ENCODE measurements around the gene CMTM4. TPM values are rescaled to one million over a fixed set of nuclear protein-coding genes. Genes with fewer than 3 reads are reported as not detected.
A peak's percentile ranks its signal among the peaks of the same experiment; 100 is the strongest.

Gene CMTM4
- polyA plus RNA-seq, 1 experiment: 19.2 TPM

DNA sequence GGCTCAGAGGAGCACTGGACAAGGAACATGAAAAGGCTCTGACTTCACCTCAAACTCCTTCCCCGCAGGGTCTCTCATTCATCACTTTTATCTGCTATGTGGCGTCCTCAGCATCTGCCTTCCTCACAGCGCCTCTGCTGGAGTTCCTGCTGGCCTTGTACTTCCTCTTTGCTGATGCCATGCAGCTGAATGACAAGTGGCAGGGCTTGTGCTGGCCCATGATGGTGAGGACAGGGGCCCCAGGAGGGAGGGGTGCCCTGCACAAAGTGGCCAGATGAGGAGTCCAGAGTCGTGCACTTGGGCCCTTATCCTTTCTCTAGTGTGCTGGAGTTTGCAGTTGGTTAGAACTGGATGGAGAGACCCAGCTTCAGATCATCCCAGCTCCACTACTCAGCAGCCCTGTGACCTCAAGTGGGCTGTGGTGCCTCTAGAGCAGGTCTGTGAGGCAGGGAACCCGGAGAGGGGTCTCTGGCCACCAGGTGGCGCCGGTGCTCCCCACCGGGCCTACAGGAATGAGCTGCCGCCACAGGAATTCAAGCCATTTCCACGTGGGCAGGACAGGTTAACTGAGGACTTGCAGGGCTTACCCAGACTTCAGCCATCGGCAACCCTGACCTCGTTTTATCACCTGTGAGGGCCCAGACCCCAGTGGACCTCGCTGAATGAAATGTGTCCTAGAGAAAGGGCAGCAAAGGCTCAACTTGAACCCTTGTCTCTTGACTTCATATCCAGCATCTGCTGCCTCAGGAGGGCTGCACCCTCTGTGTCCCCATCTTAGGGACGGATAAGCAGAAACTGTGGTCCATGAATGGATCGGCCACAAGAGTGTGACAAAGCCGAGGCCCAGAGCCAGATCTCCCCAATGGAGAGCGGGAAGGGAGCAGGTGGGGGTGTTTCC is 88.1 kb downstream of the CMTM4 start:
- Histone ChIP-seq H3K27me3 (ENCODE audit: control insufficient read depth, insufficient read depth, low read length) (no peaks in the 10 kb centered on the region), H3K9me3 (ENCODE audit: control insufficient read depth, insufficient read depth, low read length) (peaks cover 4% of the 10 kb centered on the region; the same call in 1 of the 2 replicates), H3K4me3 (ENCODE audit: low read depth, low read length) (no peak overlapping the region; the same call in 1 of the 2 replicates), H3K27ac (ENCODE audit: low read depth, low read length) (peak overlapping the region; percentile 57)
- TF ChIP-seq, protein P1, sequence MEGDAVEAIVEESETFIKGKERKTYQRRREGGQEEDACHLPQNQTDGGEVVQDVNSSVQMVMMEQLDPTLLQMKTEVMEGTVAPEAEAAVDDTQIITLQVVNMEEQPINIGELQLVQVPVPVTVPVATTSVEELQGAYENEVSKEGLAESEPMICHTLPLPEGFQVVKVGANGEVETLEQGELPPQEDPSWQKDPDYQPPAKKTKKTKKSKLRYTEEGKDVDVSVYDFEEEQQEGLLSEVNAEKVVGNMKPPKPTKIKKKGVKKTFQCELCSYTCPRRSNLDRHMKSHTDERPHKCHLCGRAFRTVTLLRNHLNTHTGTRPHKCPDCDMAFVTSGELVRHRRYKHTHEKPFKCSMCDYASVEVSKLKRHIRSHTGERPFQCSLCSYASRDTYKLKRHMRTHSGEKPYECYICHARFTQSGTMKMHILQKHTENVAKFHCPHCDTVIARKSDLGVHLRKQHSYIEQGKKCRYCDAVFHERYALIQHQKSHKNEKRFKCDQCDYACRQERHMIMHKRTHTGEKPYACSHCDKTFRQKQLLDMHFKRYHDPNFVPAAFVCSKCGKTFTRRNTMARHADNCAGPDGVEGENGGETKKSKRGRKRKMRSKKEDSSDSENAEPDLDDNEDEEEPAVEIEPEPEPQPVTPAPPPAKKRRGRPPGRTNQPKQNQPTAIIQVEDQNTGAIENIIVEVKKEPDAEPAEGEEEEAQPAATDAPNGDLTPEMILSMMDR (IDR thresholded peaks at IDR 0.05; ENCODE audit: low read depth, low read length): peak; percentile 94
- peak; percentile 71 for DNase-seq (ENCODE audit: low read depth, low spot score)
- ChIA-PET POLR2A (interaction anchor here (0.8 to 1.0 kb wide), 2 partner anchors 10 to 52 kb away, joined by 3 read pairs; no protein-coding TSS in a partner anchor), CTCF (interaction anchor here (0.6 to 3.7 kb wide), 52 partner anchors 10 to 277 kb away, joined by 3 to 59 read pairs (median 4); partner anchors contain the start of genes CKLF, DYNC1LI2 and NAE1)

DNA sequence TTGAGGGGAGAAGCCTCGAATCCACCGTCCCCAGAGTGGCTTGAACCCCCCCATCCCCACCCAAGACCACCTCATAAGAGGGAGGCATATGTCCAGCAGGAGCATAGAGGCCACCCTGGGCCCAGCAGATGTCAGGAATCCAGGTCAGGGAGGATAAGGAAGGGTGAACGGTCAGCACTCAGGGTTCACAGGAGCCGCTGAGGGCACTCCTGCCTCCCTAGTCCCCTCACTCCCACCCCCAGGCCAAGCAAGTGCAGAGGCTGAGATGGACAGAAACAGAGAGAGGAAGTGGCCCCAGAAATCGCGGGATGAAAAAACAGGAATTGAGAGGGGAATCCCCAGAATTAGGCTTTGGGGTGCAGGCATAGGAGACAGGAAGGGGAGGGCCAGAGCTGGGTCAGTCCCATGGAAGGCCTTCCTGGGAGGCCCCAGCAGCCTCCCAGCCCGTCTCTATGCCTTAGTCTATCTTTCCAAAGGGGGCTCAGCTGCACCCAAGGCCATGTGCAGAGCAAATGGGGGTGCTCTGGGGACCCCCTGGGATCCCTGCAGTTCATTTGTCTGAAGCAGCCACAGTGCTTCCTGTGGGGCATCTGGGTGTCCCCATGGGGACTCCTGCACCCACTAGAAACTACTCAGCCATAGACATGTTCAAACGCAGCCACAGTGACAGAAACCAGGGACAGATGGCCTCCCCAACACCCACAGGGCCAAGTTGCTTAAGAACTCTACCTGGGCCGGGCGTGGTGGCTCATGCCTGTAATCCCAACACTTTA is 90.4 kb downstream of the CMTM4 start:
- no peak overlapping the region for H3K27ac ChIP-seq (ENCODE audit: low read depth, low read length)

DNA sequence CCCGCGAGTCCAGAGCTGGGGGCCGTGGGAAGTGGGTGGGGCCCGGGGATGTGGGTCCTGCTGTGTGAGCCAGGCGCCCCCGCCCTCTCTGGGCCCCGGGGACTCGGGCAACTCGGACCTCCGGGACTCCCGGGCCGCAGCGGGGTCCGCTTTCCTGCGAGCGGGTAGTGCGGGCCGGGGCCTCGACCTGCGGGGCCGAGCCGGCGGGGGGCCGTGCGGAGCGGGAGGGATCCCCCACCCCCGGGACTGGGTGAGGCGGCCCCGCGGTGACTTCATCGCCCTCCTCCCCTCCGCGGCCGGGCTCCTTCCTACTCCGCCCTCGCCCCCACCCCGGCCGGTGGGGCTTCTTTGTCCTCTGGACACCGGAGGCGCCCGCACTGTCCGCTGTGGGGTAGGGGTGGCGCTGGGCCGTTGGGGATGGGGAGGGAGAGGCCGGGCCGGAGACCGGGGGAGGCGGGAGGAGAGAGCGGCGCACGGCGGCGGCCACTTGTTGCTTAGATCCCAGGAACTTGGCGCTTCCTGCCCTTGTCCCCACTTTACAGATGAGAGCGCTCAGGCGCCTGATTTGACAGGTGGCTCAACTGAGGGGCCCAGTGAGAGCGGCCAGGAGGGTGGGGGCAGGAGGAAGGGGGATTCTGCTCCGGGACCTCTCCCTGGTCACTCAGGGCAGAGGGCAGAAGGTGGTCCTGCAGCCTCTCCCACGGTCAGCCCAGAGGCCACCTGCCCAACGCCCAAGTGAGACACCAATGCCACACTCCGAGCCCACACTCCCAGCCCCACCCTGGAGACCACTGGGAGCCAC is 91.2 kb downstream of the CMTM4 start:
- no peak overlapping the region for H3K27ac ChIP-seq (ENCODE audit: low read depth, low read length)
- peaks cover 8% of the 10 kb centered on the region for H3K9me3 ChIP-seq (ENCODE audit: control insufficient read depth, insufficient read depth, low read length)
- no peaks in the 10 kb centered on the region for H3K27me3 ChIP-seq (ENCODE audit: control insufficient read depth, insufficient read depth, low read length)
- ChIA-PET CTCF (interaction anchor here (0.6 to 2.0 kb wide), 5 partner anchors 46 to 199 kb away, joined by 3 to 8 read pairs (median 4); no protein-coding TSS in a partner anchor), POLR2A (interaction anchor here (0.5 kb wide), 1 partner anchor 13 kb away, joined by 4 read pairs; no protein-coding TSS in a partner anchor)
- DNase-seq (ENCODE audit: low read depth, low spot score): no peak
- TF ChIP-seq, protein P1 (IDR thresholded peaks at IDR 0.05; ENCODE audit: low read depth, low read length): no peak; the same call in 1 of the 2 replicates
- H3K4me3 ChIP-seq (ENCODE audit: low read depth, low read length): peak overlapping the region; percentile 70

More for the DNA sequence above, 90.4 kb downstream of the CMTM4 start:
- DNase-seq (ENCODE audit: low read depth, low spot score): no peak
- TF ChIP-seq, protein P1 (IDR thresholded peaks at IDR 0.05; ENCODE audit: low read depth, low read length): no peak
- peaks cover 8% of the 10 kb centered on the region for H3K9me3 ChIP-seq (ENCODE audit: control insufficient read depth, insufficient read depth, low read length)
- POLR2A ChIA-PET: no interaction called here
- no peaks in the 10 kb centered on the region for H3K27me3 ChIP-seq (ENCODE audit: control insufficient read depth, insufficient read depth, low read length)
- CTCF ChIA-PET: no interaction called here
- H3K4me3 ChIP-seq (ENCODE audit: low read depth, low read length): peak overlapping the region; percentile 70

DNA sequence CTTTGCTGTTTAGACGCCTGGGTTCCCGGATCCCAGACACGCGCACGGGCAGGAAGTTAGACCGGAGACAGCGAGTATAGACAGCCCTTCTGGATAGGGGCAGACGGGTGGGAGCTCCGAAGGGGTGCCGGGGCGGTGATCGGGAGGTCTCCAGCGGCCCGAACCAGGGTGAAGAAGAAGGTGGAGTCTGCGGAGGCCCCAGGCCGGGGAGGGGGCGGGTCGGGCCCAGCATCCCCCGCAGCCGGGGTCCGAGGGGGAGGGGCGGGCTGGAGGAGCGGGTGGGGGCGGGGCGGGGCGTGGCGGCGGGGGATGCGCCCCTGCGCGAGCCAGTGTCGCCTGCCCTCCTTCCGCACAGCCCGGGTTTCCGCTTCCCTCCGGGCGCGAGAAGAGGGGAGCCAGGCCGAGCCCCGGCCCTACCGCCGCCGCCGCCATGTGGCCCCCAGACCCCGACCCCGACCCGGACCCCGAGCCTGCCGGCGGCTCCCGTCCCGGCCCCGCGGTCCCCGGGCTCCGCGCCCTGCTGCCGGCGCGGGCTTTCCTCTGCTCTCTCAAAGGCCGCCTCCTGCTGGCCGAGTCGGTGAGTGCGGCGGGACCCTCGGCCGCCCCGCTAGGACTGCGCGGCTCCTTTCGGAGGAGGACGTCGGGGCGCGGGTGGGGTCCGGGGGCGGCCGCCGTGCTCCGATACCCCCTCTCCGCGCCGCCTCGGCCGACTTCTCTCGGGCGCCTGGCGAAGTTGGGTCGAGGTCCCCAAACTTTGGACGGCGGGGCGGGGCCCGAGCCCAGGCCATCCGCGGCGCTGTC is 92.0 kb downstream of the CMTM4 start, which contains the start of gene CMTM3:
Gene CMTM3, plus strand, starts transcription at position 329 of the 801 bp plus-strand sequence. Its CDS starts 102 bp downstream, at position 431.
- ChIA-PET POLR2A (interaction anchor here (0.5 kb wide), 1 partner anchor 14 kb away, joined by 4 read pairs; no protein-coding TSS in a partner anchor), CTCF (interaction anchor here (0.6 to 2.0 kb wide), 9 partner anchors 25 to 199 kb away, joined by 3 to 8 read pairs (median 3); partner anchors contain the start of gene CMTM2)
- TF ChIP-seq, protein P1 (IDR thresholded peaks at IDR 0.05; ENCODE audit: low read depth, low read length): peak; percentile 60
- peaks cover 8% of the 10 kb centered on the region for H3K9me3 ChIP-seq (ENCODE audit: control insufficient read depth, insufficient read depth, low read length)
- peaks cover 3% of the 10 kb centered on the region for H3K27me3 ChIP-seq (ENCODE audit: control insufficient read depth, insufficient read depth, low read length)
- H3K4me3 ChIP-seq (ENCODE audit: low read depth, low read length): peak within 1 kb of the TSS; percentile 70
- no peak for DNase-seq (ENCODE audit: low read depth, low spot score)
- peak within 1 kb of the TSS; percentile 31 for H3K27ac ChIP-seq (ENCODE audit: low read depth, low read length)

Data from AG04450 (cell line).